A549 treated with AZD2906 at 1 μM for 4 hours (cell line): Measurements from ENCODE around the gene PGRMC1. TPM values are rescaled to one million over a fixed set of nuclear protein-coding genes. Genes with fewer than 3 reads are reported as not detected.

Experiments used
- total RNA-seq: library from RNA; stranded (reverse); fragments of 200-300 nt; extraction: Qiagen RNA extraction; gene quantifications from 5 replicates; pipeline ENCODE4 v1.2.3, GENCODE V29; 2022

Gene PGRMC1
- total RNA-seq, result 143 to 149 TPM (median 148 TPM) in 5 replicates

GRCh38 chrX:119235872-119236622 lies at the start of gene PGRMC1:
Gene PGRMC1 (plus strand): TSS chrX:119236285. CDS start chrX:119236364, 79 bp downstream.

Other genes starting within 250 kb of the PGRMC1 start
- not detected in 5 replicates for gene CT47C1, start 163.3 kb upstream of the PGRMC1 start, total RNA-seq
- 0.01 to 0.03 TPM (median 0.02 TPM) in 4 of 5 replicates, not detected in the other for gene KIAA1210, start 108.5 kb upstream of the PGRMC1 start, total RNA-seq
- gene SLC25A43, start 163.1 kb downstream of the PGRMC1 start, total RNA-seq, result 26.3 to 32.1 TPM (median 29.8 TPM) in 5 replicates
- 712 to 769 TPM (median 757 TPM) in 5 replicates for gene SLC25A5, start 232.2 kb downstream of the PGRMC1 start, total RNA-seq